Stimulated activated CD8-positive, alpha-beta memory T cell treated with anti-CD3 and anti-CD28 coated beads, Interleukin-2, amount 100 ng/mL, for 48 hours (primary cell): Measurements from ENCODE around the gene KIR3DL1.
"Not testable (repeated sequence)": the region's sequence is repeated elsewhere in the genome, so short reads cannot be mapped to it uniquely, and the experiment has no call there.

Experiments used
- DNase-seq, 2 donors: peaks; one replicate each; pipeline ENCODE4 v3.0.0-alpha.2; 2020; ENCODE audit warnings: low read depth in 2 of 2

Gene KIR3DL1

DNA sequence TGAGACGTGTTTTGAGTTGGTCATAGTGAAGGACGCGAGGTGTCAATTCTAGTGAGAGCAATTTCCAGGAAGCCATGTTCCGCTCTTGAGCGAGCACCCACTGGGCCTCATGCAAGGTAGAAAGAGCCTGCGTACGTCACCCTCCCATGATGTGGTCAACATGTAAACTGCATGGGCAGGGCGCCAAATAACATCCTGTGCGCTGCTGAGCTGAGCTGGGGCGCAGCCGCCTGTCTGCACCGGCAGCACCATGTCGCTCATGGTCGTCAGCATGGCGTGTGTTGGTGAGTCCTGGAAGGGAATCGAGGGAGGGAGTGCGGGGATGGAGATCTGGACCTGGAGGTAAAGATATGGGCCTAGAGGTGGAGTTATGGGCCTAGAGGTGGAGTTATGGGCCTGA is at the start of gene KIR3DL1:
Gene KIR3DL1, plus strand, starts transcription at position 218 of the 400 bp plus-strand sequence.
- not testable (repeated sequence) for DNase-seq

GRCh38 chr19:54769646-54770045 is 46.6 kb upstream of the KIR3DL1 start, which contains the start of gene KIR2DL1:
Gene KIR2DL1 (plus strand): TSS chr19:54769793. CDS start chr19:54769851, 58 bp downstream.
- DNase-seq = not testable (repeated sequence)

- not testable (repeated sequence) for DNase-seq
These were observed 45.8 kb upstream of the KIR3DL1 start for GRCh38 chr19:54770511-54770910.

DNA sequence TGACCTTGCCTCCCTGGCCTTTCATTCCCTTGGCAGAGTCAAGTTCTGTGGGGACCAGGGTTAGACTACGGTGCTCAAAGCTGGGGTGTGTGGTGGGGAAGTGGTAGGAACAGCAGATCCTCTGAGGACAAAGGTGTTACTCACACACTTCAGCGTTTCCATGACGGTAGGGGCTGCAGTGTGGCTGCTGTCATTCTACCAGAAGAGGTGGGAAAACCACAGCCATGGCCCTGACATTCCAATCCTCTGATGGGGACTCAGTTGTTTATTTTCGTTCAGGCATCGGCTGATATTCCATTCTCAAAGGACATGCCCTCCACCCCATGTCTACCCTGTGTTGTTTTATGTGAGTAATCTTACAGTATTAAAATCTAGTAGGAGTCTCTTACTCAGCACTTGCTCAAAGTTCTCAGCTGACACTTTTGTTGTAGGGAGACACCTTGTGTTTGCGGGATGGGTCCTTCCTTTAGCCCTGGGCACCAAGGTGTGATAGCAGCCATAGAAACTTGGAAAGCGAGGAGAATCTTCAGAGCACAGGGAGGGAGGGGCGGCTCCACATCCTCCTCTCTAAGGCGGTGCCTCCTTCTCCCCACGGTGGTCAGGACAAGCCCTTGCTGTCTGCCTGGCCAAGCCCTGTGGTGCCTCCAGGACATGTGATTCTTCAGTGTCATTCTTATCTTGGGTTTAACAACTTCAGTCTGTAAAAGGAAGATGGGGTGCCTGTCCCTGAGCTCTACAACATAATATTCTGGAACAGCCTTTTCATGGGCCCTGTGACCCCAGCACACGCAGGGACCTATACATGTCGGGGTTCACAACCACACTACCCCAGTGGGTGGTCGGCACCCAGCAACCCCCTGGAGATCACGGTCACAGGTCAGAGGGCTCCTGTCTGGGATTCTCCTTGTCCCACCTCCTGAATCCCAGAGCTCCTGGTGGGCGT is 45.0 kb upstream of the KIR3DL1 start:
- not testable (repeated sequence) for DNase-seq

- DNase-seq = not testable (repeated sequence)
These were observed 43.6 kb upstream of the KIR3DL1 start for GRCh38 chr19:54772666-54773065.

DNA sequence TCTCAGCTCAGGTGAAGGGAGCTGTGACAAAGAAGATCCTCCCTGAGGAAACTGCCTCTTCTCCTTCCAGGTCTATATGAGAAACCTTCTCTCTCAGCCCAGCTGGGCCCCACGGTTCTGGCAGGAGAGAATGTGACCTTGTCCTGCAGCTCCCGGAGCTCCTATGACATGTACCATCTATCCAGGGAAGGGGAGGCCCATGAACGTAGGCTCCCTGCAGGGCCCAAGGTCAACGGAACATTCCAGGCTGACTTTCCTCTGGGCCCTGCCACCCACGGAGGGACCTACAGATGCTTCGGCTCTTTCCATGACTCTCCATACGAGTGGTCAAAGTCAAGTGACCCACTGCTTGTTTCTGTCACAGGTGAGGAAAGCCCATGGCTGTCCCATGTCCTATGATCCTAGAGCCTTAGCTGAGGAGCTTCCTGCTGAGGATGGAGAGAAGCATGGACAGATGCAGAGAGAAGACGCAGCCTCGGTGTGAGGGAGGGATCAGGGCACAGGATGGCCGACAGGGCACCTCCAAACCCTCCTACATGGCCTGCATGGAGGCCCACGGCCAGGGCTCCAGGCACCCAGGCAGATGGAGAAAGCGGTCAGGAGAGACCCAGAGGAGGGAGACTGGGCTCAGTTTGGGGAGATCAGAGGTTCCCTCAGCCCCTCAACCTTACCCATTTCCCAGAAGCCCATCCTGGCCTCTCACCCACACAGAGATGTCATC is 41.0 kb upstream of the KIR3DL1 start:
- not testable (repeated sequence) for DNase-seq

- DNase-seq = not testable (repeated sequence)
These were observed 40.4 kb upstream of the KIR3DL1 start for GRCh38 chr19:54775830-54776229.

DNA sequence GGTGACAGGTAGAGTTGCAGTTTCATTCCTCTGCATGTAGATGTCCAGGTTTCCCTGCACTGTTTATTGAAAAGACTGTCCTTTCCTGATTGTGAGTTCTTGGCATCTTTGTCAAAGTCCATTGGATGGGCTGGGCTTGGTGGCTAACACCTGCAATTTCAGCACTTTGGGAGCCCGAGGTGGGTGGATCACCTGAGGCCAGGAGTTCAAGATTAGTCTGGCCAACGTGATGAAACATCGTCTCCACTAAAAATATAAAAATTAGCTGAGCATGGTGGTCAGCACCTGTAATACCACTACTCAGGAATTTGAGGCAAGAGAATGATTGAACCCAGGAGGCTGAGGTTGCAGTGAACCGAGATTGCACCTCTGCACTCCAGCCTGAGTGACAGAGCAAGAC is 38.4 kb upstream of the KIR3DL1 start:
- not testable (repeated sequence) for DNase-seq

- DNase-seq = not testable (repeated sequence)
These were observed 37.4 kb upstream of the KIR3DL1 start for GRCh38 chr19:54778896-54779295.

DNA sequence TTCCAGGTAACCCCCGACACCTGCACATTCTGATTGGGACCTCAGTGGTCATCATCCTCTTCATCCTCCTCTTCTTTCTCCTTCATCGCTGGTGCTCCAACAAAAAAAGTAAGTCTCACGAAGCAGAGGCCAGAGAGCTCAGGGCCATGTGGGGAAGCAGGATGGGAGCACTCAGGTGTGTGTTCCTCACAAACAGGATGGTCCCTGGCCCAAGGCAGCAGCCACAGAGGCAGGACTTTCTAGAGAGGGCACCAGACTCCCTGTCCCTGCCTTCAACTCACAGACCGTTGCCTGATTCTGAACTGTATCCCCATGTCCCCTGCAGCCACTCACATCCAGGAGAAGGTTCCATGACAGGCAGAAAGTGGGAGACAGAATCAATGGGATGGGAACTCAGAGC is 33.4 kb upstream of the KIR3DL1 start:
- DNase-seq = not testable (repeated sequence)

DNA sequence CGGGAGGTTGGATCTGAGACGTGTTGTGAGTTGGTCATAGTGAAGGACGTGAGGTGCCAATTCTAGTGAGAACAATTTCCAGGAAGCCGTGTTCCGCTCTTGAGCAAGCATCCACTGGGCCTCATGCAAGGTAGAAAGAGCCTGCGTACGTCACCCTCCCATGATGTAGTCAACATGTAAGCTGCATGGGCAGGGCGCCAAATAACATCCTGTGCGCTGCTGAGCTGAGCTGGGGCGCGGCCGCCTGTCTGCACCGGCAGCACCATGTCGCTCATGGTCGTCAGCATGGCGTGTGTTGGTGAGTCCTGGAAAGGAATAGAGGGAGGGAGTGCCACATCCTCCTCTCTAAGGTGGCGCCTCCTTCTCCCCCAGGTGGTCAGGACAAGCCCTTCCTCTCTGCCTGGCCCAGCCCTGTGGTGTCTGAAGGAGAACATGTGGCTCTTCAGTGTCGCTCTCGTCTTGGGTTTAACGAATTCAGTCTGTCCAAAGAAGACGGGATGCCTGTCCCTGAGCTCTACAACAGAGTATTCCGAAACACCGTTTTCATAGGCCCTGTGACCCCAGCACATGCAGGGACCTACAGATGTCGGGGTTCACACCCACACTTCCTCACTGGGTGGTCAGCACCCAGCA is 30.1 kb upstream of the KIR3DL1 start:
- not testable (repeated sequence) for DNase-seq

DNA sequence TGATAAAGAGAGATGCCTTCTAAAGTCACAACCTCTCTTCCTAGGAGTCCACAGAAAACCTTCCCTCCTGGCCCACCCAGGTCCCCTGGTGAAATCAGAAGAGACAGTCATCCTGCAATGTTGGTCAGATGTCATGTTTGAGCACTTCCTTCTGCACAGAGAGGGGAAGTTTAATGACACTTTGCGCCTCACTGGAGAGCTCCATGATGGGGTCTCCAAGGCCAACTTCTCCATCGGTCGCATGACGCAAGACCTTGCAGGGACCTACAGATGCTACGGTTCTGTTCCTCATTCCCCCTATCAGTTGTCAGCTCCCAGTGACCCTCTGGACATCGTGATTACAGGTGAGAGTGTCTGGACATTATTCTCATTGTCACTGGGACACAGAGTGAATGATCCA is 28.1 kb upstream of the KIR3DL1 start:
- not testable (repeated sequence) for DNase-seq

DNA sequence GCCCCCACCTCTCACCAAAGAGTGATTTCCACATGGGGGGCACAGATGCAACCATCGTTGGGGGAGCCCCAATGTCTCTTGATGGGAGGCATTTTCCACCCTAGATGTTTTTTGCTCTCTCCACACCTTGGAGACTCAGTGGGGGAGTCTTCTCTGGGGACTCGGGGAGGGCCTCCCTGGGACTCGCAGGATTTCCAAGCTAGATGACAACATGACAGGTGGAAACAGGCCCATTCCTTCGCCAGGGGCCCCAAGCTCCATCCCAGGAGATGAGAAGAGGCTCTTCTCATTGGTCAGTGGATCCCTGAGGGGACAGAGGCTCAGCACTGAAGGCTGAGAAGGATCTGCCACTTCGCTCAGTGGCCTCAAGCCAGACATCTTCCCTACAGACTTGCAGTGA is 25.6 kb upstream of the KIR3DL1 start:
- DNase-seq = no peak

- DNase-seq = no peak
These were observed 24.8 kb upstream of the KIR3DL1 start for GRCh38 chr19:54791476-54791875.

- DNase-seq = no peak
These were observed 23.5 kb upstream of the KIR3DL1 start for GRCh38 chr19:54792814-54793213.

DNA sequence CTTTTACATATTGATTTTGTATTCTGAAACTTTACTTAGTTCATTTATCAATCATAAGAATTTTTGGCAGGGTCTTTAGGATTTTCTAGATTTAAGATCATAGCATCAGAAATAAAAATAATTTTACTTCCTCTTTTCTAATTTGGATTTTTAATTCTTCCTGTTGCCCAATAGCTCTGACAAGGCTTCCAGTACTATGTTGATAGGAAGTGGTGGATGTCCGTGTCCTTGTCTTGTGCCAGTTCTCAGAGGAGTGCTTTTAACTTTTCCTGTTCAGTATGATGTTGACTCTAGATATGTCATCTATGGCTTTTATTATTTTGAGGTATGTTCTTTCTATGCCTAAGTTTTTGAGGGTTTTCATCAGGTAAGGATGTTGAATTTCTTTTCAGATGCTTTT is 20.5 kb upstream of the KIR3DL1 start:
- no peak for DNase-seq

GRCh38 chr19:54803410-54803809 is 12.9 kb upstream of the KIR3DL1 start, which contains the start of gene KIR2DL4:
Gene KIR2DL4 (plus strand): TSS chr19:54803610. CDS start chr19:54803652, 42 bp downstream.
- no peak for DNase-seq

DNA sequence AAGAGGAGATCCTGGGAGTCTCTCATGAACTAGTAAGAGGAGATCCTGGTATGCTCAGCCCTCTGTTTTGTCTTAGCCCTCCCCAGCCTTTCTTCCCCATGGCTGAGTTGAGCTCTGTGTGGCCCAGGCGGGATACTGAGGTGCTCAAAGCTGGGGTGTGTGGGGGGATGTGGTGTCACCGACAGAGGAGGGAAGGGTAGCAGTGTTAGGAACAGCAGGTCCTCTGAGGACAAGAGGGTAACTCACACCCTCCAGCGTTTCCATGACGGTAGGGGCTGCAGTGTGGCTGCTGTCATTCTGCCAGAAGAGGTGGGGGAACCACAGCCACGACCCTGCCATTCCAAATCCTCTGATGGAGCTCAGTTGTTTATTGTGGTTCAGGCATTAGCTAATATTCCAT is 12.2 kb upstream of the KIR3DL1 start:
- no peak for DNase-seq

DNA sequence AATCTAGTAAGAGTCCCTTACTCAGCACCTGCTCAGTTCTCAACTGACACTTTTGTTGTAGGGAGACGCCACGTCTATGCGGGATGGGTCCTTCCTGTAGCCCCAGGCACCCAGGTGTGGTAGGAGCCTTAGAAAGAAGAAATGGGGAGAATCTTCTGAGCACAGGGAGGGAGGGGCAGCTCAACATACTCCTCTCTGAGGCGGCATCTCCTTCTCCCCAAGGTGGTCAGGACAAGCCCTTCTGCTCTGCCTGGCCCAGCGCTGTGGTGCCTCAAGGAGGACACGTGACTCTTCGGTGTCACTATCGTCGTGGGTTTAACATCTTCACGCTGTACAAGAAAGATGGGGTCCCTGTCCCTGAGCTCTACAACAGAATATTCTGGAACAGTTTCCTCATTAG is 11.7 kb upstream of the KIR3DL1 start:
- no peak for DNase-seq

GRCh38 chr19:54805665-54806515 is 10.4 kb upstream of the KIR3DL1 start:
- no peak for DNase-seq

DNA sequence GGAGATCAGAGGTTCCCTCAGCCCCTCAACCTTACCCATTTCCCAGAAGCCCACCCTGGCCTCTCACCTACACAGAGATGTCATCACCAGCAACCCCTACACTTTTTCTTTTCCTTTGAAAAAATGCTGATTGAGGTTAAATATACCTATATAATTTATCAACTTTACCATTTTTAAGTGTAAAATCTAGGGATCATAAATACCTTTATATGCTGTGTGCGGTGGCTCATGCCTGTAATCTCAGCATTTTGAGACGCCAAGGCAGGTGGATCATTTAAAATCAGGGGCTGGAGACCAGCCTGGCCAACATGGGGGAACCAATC is 9.8 kb upstream of the KIR3DL1 start:
- DNase-seq = no peak
